Measurements from ENCODE around the gene PAX2. TPM values are rescaled to one million over a fixed set of nuclear protein-coding genes. Genes with fewer than 3 reads are reported as not detected.

PAX2 gene
- total RNA-seq, 1 donor from 2014 or later: 5.1 TPM

- no peaks in the 10 kb centered on the region for H3K36me3 ChIP-seq (ENCODE audit: control insufficient read depth, insufficient read depth, low read length)
- peak; percentile 92 for TF ChIP-seq CTCF (IDR thresholded peaks at IDR 0.05; ENCODE audit: insufficient read depth, low read length, poor library complexity, severe bottlenecking)
- no peaks in the 10 kb centered on the region for H3K27me3 ChIP-seq (ENCODE audit: control insufficient read depth, insufficient read depth, low read length)
- peak overlapping the region; percentile 72 for H3K4me3 ChIP-seq (ENCODE audit: low read depth, low read length)
- DNase-seq (ENCODE audit: low read depth): no peak
These were observed 1.7 kb upstream of the PAX2 start for GRCh38 chr10:100743626-100744135.

- Histone ChIP-seq H3K36me3 (ENCODE audit: control insufficient read depth, insufficient read depth, low read length) (no peaks in the 10 kb centered on the region), H3K4me3 (ENCODE audit: low read depth, low read length) (peak overlapping the region; percentile 72)
- no peak for TF ChIP-seq CTCF (IDR thresholded peaks at IDR 0.05; ENCODE audit: insufficient read depth, low read length, poor library complexity, severe bottlenecking)
These were observed 1.0 kb upstream of the PAX2 start for GRCh38 chr10:100744136-100744986.

GRCh38 chr10:100745882-100746783 lies 751 bp downstream of the PAX2 start:
- Histone ChIP-seq H3K27me3 (ENCODE audit: control insufficient read depth, insufficient read depth, low read length) (peaks cover 2% of the 10 kb centered on the region), H3K36me3 (ENCODE audit: control insufficient read depth, insufficient read depth, low read length) (peaks cover 5% of the 10 kb centered on the region), H3K4me3 (ENCODE audit: low read depth, low read length) (peak overlapping the region; percentile 72)
- no peak for DNase-seq (ENCODE audit: low read depth)
- TF ChIP-seq CTCF (IDR thresholded peaks at IDR 0.05; ENCODE audit: insufficient read depth, low read length, poor library complexity, severe bottlenecking): no peak

More at GRCh38 chr10:100744136-100744986, 1.0 kb upstream of the PAX2 start:
- DNase-seq (ENCODE audit: low read depth): no peak
- no peaks in the 10 kb centered on the region for H3K27me3 ChIP-seq (ENCODE audit: control insufficient read depth, insufficient read depth, low read length)

DNA sequence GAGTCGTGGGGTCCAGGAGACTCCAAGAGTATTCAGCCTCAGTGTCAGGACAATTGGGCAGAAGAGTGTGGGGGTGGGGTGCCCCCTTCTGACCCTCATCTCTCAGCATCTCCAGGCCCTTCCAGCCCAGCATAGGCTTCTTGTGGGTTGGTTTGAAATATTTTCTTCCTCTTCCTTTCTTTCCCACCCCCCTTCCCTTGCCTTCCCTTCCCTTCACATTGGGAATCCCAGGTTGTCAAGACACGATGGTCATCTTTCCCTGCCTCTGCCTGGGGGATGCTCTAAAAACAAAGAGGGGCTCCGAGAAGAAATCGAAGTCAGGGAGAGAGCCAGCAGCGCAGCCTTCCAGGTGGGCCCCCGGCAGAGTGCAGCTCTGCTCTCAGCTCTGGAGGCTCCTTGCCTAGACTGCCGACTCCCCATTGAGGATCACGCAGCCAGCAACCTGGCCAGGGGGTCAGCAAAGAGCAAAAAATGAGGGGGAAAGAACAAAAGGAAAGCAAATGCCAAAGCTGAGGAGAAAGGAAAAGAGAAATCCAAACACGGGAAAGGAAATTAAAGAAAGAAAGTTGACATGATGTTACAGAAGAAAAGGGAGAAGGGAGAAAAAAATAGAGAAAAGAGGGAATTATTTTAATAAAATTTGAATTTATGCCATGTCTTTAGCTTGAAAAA lies 1.5 kb downstream of the PAX2 start:
- Histone ChIP-seq H3K36me3 (ENCODE audit: control insufficient read depth, insufficient read depth, low read length) (peaks cover 5% of the 10 kb centered on the region), H3K4me3 (ENCODE audit: low read depth, low read length) (peak overlapping the region; percentile 72)

More for the DNA sequence above, 1.5 kb downstream of the PAX2 start:
- no peak for TF ChIP-seq CTCF (IDR thresholded peaks at IDR 0.05; ENCODE audit: insufficient read depth, low read length, poor library complexity, severe bottlenecking)
- H3K27me3 ChIP-seq (ENCODE audit: control insufficient read depth, insufficient read depth, low read length): peaks cover 4% of the 10 kb centered on the region
- no peak for DNase-seq (ENCODE audit: low read depth)

Data from kidney epithelial cell (primary cell).